Measurements from ENCODE around the gene RPN2.
A peak's percentile ranks its signal among the peaks of the same experiment; 100 is the strongest.

The RPN2 gene

DNA sequence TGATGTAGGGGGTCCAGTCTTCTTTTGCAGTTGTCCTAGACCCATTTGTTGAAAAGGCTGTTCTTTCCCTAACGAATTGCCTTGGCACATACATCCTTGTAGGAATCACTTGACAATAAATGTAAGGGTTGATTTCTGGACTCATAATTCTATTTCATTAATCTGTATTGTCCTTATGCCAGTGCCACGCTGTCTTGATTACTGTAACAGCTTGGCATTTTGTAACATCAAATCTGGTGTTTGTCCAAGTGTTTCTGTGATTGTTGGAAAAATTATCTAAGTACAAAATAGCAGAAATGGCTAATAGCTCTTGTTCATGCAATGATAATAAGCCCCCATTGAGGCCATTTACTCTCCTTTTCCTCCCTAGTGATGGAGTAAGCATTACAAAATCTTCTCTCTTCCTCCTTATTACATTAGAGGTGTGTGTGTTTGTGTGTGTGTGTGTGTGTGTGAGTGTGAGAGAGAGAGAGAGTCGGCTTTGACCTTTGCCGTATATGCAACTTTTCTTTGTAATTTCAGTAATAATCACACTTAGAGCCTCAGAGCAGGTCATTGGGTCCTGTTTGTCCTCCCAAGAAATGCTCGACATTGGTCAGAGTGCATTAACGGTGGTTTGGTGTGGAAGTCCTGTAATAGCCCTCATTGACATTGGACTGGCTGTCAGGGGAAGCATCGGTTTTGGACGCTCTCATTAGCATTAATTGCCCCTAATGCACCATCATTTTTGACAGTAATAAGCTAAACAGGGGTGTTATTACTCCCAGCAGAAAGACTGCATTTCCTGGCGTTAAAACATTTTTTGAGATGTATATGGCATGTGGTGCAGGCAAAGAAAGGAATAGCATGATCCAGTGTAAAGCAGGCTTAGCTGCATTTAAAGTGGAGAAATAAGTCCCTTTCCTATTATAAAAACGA, 40.9 kb downstream of the RPN2 start:
- DNase-seq, result no peak

- no peak for DNase-seq
Measured at GRCh38 chr20:37220731-37221130, 41.6 kb downstream of the RPN2 start.

DNA sequence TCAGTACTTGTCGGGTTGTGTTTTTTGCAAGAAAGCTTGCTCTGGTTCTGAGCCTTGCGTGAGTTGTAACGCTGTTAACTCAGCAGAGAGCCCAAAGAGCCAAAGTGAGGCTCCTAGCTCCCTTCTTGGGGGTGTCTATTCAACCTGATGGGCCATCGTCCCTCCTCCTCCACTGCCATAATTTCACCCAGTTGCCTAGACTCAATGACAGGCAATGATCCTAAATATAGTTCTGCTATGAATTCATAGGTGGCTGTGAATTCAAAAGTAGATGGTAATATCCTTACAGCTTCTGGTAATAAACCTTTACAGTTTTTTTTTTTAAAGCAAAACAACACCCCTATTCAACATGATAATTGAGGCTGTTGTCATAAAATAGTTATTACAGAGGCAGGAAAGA, 43.0 kb downstream of the RPN2 start:
- no peak for DNase-seq

DNA sequence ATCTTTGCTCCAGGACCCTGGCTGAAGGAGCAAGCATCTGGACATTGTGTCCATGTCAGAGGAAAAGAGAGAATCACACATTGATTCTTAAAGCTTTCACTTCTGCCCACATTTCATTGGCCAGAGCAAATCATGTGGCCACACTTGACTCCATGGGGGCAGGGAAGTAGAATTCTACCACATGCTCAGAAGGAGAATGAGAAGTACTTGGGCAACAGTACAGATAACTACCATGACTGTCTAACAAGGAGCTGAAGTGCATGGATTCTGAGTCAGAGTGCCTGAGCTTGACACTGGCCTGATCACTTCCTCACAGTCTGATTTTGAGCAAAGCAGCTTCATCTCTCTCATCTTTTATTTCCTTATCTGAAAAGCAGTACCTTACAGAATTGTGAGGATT, 43.9 kb downstream of the RPN2 start:
- no peak for DNase-seq

GRCh38 chr20:37225146-37225545, 46.0 kb downstream of the RPN2 start:
- no peak for DNase-seq

- no peak for DNase-seq
Measured at GRCh38 chr20:37226889-37227288, 47.8 kb downstream of the RPN2 start.

DNA sequence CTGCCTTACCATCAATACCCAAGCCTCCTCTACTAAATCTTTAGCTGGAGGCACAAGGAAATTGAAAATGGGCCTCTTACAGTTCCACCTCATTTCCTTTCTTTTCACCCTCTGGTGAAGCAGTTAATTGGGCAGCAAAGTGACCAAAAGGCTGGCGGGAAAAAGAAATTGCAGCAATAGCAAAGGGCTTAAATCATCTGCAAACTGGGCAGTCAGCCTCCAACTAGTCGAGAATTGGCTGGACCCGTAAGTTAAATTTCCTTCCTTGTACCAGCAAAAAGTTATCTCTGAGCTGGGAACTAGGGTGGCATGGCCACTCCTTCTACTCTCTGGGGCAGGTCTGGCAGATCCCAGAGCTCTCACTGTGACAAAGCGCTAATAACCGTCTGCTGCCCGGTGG, 49.0 kb downstream of the RPN2 start:
- no peak for DNase-seq

DNA sequence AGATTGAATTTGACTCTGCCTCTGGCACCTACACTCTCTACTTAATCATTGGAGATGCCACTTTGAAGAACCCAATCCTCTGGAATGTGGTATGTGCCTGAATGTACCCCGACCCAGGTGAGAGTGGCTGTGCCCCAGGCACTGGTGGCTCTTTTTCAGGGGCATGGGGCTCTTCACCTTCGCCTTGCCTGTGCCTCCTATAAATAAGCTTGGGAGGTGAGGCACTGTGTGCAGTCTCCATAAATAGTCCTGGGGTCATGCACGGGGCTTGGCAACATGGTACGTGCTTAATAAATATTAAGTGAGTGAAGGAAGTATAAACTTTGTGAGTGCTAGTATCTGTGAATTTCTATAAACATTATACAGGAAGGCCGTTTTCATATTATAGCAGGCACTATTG, 49.5 kb downstream of the RPN2 start:
- DNase-seq, result no peak

DNA sequence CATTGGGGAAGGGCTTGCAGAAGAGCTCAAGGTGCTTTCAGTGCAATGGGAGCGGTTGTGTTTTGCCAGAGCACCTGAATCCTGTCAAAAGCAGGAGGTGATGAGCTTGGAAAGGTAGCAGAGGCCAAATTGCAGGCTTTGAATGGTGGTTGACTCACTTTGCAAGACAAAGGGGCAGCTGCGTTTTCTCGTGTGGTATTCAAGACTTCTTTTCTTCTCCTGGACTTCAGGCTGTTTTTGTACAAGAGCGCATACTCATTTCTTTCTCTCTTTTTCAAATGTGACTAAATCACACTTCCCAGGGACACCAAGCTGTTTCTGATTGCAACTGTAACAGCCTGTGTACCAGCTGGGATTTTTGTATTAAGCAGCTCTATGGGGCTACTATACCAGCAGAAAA, 50.2 kb downstream of the RPN2 start:
- DNase-seq, result no peak

GRCh38 chr20:37230200-37230599, 51.1 kb downstream of the RPN2 start:
- DNase-seq, result no peak

DNA sequence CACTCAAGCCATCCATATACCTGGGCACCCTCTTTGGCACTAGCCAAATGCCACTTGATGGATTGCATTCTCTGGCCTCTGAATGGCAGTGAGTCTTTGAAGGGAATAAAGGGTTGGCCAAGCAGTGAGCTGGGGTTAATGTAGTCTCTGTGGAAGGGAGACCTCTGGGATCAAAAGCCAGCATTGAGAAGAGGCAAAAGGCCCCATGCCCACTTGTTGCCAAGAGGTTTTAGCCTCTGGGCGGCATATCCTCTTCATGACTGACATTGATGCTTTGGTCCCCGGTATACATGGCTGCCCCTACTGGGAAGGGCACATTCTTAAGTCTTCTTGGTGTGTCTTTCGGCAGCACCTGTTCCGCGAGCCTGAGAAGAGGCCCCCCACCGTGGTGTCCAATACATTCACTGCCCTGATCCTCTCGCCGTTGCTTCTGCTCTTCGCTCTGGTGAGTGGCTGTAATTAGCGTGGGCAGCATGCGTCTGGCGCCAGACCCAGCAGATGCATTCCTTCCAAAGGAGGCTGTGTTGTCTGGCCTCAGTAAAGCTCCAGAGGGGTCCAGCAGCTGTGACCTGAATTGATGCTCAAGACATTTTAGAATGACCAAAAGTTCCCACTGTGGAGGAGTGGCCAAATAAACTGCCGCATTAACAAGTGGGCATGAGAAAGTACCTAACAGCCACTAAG, 53.0 kb downstream of the RPN2 start:
- DNase-seq, result peak; percentile 44

- DNase-seq, result no peak
Measured at GRCh38 chr20:37233548-37234253, 54.6 kb downstream of the RPN2 start.

DNA sequence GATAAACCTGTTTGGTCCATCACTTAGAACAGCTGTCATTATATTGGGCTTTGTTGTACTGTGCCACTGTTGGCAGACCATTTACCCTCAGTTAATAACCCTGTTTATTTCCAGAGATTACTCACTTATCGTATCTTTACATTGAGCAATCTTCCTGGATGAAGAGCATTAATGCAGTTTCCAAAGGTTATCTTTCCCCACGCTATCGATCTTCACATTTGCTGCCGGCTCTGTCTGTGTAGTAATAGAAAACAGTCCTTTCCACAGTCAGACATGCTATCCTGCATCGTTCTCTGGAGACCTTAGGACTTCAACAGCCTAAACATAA, 55.1 kb downstream of the RPN2 start:
- DNase-seq, result no peak

GRCh38 chr20:37235065-37235464, 55.9 kb downstream of the RPN2 start:
- DNase-seq, result no peak

DNA sequence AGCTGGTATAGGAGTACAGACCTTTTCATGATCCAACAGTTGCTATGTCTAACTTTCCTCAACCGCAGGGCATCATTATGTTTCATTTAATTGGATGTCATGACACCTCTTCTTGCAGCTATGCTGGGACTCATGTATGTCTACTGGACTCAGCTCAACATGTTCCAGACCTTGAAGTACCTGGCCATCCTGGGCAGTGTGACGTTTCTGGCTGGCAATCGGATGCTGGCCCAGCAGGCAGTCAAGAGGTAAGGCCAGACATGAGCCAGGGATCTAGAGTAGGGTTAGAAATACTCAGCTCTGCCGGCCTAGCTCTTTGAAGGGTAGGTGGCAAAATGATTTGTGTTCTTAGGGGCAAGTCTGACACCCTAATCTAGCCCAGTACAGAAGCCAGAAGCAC, 57.3 kb downstream of the RPN2 start:
- no peak for DNase-seq

DNA sequence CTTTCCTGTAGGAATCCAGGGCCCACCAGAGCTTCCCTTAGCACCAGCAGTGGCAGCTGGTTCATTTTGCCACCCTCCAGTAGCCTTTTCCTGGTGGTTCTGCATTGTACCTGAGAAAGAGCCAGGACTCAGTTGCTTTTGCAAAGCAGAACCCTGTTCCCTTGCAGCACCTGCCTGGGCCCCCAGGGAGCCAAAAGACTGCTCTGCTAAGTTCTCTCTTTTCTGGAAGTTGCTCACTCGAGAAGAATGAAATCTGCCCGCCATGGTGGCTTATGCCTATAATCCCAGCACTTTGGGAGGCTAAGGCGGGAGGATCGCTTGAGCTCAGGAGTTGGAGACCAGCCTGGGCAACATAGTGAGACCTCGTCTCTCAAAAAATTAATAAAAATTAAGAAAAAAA, 58.5 kb downstream of the RPN2 start:
- DNase-seq, result no peak

DNA sequence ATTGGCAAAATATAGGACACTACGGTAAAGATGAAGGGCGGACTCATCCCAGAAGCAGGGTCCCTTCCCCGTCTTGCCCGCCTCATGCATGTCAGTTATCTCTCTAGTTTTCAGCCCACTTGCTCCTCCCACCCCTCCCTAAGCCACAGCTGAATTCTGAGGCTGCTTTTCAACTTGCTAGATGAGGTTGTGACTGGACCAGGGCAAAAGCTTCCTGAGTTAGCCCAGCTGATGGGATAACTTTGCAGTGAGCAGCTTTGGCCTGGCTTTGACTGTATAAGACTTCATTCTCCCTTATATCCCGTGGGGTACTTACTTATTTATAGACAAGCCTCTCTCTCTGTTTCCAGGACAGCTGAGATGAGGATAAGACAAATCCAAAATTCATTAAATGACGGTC, 59.3 kb downstream of the RPN2 start:
- DNase-seq, result no peak

GRCh38 chr20:37238935-37239451, 59.9 kb downstream of the RPN2 start:
- DNase-seq, result peak; percentile 41

- no peak for DNase-seq
Measured at GRCh38 chr20:37240337-37241067, 61.4 kb downstream of the RPN2 start.

DNA sequence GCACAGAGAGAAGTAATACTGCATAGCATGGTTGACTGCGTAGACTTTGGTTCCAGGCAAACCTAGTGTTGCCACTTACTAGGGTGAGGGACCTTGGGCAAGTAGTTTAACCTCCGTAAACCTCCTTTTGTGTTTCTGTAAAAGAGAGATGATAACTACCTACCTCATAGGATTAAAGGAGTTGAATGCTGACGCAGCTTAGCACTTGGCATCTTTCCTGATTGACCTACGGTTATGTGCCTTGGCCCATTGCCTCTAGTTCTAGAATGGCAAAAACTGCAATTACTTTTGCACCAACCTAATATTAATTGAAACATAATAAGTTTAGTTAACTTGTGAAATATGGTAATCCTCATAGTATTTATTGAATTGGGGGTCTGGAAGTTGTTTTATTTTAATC, 63.4 kb downstream of the RPN2 start:
- DNase-seq, result no peak

DNA sequence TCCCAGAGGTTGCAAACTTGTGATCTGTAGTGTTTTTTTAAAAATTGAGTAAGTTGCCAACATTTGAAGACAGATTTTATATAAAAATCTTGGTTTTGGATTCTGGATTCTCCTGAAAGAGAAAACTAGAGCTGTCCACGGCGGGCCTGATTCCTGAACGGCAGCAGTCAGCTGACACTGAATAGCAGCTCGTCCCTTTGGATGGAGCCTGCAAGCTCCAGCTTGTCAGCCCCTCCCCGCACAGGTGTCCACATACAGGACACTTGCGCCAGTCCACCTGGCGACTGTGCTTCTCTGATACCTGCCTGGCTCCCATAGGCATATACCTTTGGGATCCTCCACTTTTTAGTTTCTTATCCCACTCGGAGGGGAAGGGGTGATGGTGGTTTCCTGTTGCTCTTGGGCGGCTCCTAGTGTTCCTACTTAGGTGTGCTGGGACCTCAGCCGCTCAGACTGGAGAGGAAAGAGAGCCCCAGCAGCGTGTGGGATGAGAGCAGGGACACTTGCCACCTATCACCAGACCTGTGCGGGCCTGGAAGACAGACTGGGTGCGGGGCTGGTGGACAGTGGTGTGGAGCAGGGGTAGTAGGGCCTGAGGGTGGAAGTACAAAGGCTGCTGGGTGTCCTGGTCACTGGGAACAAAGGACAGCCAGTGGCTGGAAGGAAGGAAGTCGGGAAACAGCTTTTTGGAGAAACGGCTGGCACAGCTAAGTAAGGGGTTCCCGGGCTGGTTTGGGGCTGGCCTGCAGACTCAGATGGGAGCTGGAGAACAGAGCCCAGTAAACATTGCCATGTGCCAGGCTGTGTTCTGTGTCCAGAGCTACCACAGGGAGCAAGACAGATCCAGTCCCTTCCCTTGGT, 64.2 kb downstream of the RPN2 start:
- no peak for DNase-seq

All from left hindlimb (tissue), 1 donor.